ENCODE measurements around the gene TMEM52.
"Not testable (repeated sequence)": the region's sequence is repeated elsewhere in the genome, so short reads cannot be mapped to it uniquely, and the experiment has no call there.

Gene TMEM52

DNA sequence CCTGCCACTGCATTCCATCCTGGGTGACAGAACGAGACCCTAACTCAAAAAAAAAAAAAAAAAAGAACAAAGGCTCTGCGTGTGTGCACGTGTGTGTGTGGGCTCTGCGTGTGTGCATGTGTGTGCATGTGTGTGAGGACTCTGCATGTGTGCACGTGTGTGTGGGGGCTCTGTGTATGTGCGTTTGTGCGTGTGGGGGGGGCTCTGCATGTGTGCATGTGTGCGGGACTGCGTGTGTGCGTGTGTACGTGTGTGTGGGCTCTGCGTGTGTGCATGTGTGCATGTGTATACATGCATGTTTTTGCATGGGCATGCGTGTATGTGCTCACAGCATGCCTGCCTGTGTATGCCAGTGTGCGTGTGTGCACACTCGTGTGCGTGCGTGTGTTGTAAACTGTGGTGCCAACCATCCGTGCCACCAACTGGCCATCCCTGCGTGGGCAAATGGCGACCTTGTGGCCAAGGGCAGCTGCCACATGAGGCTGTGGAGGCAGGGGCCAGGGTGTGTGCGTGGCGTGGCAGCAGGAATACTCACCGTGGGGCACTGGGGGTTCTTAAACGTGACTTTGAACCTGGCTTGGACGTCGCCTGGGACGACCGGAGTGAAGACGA is 26.8 kb upstream of the TMEM52 start:
- no peak for DNase-seq (ENCODE audit: low read depth)

DNA sequence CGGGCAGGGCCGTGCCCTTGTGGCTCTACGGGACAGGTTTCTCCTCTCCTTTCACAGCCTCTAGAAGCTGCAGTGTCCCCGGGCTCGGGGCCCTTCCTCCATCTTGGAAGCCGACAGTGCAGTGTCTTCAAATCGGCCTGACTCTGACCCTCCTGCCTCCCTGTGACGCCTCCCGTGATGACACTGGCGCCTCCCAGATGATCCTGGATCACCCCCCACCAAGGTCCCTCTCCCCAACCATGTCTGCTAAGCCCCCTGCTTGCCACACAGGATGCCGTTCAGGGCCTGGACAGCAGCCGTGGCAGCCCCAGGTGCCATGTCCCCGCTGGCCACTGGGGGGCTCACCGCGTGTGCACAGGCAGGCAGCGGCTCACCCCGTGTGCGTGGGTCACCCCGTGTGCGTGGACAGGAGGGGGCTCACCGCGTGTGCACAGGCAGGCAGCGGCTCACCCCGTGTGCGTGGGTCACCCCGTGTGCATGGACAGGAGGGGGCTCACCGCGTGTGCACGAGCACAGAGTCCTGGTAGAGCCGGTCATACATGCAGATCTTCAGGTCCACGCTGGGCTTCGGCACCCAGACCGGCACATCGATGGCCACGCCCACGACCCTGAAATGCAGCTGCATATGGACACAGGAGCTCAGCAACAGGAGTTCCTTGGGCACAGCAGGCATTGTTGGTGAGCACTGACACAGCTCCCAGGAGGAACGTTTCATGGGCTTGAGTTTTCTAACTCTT is 24.9 kb upstream of the TMEM52 start:
- DNase-seq (ENCODE audit: low read depth), result no peak

DNA sequence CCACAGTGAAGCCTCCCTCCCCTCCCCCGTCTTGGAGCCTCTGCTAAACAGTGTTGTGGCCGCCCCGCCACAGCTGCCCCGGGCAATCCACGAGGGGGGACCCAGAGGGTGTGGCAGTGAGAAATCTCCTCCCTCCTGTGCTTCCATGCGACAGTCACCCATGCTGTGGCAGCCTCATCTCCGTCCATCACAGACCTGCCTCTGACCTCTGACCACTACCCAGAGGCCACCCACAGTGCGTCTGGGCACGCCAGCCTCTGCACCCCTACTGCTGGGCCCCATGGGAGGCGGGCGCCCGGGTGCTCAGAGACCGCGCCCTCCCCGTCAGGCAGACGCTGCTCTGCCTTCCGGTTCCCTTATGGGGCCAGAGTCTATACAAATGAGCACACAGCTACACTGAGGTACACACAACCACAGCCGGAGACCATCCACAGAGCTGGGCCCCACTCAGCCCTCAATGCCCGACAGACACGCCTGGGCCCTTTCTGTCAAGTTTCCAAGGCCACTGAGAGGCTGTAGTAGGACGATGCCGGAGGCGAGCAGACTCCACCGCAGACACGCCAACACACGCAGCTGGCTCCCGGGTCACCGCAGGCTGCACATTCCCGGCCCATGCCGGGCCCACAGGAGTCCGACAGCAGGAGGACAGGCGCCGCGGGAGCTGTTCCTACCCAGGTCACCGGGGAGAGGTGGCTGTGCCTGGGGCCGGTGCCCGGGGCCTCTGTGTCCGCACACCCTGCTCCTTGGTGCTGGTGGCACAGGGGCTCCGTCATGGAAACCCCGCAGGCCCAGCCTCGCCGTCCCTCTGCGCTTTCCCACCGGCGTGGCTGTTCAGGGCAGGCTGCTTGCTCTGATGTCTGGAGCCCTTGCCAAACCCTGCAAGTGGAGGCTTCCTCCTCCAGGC is 23.9 kb upstream of the TMEM52 start:
- DNase-seq (ENCODE audit: low read depth), result no peak

DNA sequence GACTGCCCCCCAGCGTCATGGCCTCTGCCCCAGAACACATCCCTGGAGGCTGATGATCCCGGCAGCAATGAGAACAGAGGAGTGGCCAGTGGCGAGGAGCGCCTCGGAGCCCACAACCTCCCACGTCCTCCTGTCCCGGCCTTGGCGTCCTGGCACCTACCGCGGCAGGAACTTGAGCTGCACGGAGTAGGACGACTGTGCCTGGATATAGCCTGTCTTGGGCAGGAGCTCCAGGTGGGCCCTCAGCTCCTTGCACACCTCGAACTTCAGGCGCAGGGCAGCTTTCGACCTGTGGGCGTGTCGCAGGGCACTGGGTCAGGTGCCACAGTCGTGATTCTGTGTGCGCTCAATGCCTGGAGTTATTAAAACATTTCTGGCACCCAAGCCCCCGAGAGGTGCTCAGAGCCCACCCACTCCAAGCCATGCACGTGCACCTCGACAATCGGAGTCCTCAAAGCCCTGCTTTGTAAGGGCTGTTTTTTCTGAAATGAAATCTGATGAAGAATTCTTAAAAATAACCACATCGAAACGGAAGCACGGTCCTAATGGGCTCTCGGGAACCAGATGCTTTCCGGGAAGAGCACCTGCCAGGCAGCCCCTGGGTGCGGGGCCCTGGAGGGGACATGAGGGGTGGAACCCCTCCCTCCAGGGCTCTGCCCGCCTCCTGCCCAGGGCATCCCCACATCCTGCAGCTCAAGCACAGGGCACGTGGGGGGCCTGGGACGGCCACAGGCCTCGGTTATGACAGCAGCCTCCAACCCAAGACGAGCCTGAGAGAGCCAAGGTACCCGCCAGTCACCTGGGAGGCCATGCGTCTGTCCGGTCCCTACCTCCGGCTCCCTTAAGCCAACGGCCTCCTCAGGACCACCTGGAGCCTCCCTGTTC is 23.0 kb upstream of the TMEM52 start:
- no peak for DNase-seq (ENCODE audit: low read depth)

DNA sequence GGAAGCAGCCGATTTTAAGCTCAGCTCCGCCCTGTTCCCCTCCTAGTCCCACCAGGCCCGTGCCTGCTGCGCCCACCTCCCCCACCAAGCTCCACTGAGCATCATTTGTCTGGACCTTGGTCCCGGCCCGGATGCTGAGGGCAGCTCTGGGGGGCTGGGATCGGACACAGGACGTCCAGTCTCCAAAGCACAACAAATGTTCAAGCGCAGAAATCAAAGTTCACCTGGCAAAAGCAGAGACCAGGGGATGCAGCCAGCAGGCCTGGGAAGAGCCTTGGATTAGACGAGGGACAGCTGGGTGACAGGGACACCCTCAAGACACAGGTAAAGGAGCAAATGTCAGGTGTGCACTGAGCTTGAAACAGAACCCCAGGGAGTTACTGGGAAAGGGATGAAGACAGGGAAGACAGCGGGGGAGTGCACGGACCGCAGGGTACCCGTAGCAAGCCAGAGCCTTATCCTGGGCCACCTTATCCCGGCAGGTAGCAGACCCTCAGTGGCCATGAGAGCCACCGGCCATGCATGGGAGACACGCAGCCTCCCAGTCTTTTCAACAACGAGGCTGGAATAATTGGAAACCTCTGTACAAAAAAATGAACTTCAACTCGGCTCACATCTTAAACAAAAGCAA is 22.2 kb upstream of the TMEM52 start:
- no peak for DNase-seq (ENCODE audit: low read depth)

DNA sequence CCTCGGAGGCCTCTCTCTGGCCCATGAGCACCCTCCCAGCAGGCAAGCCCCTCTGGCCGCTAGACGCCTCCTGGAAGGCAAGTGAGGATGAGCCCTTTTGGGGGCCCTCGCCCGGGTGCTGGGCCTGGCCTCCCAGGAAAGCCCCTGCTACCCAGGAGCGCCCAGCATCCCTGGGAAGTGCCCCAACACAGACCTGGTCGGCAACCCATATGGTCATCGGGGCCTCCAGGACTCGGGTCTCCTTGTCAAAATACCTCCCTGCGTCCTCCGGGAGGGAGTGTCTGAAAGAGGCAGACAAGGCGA is 21.0 kb upstream of the TMEM52 start:
- no peak for DNase-seq (ENCODE audit: low read depth)

DNA sequence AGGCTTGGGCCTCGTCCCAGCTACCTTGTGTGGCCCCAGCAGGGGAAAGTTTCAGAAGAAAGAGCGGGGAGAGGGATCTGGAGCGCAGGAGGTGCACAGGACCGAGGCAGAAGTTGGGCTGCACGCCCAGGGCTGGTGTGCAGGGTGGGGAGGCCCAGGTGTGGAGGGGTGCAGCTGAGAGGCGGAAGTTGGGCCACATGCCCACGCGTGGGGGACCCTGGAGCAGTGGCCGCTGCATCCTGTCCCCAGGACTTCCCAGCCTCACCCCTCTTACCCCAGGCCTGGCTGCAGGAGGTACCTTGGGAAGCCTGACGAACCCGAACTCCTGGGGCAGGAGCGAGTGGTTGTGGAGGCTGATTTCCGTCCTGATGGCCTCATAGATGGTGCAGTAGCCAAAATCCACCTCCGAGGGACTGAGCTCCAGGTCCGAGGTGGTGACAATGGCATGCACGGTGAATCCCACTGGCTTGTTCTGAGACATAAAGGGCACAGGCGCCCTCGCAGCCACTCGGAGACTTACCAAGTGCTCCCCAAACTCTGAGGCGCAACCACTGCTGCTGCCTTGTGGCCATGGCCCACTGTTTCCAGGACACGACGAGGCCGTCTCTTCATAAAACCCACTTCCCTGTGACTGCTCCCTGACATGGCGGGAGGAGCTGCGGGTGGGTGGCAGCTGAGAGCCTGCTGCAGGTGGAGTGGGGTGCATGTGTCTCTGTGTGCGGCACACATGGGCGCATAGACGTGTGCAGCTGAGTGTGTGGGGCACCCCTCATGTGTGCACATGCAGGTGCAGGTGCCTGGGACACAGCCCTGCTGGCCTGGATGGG is 20.4 kb upstream of the TMEM52 start:
- DNase-seq (ENCODE audit: low read depth), result no peak

DNA sequence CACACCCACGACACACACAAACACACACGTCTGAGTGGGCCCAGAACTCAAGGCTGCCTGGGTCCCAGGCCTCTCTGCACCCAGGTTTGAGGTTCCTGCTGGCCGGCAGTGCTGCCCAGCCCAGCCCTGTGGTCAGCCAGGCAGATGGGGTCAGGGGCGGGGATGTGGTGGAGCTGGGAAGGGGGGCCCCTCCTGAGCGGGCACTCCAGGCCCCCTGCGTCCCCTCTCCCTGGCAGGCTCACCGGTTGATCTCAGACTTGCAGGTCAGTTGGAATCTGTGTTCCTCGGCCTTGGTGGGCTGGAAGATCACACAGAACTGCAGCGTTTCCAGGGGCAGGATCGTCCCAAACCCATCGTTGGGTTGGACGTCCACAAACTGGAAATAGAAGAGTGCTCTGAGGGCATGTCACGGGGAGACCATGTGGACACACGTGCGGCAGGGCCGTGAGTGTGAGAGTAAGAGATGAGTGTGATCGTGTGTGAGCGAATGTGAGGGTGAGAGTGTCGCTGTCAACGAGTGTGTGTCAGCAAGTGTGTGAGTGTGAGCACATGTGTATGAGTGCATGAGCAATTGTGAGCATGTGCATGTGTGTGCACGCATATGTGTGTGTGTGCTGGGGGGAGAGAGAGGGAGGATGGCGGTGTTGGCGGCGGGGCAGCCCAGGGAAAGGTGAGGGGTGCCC is 19.7 kb upstream of the TMEM52 start:
- DNase-seq (ENCODE audit: low read depth), result no peak

DNA sequence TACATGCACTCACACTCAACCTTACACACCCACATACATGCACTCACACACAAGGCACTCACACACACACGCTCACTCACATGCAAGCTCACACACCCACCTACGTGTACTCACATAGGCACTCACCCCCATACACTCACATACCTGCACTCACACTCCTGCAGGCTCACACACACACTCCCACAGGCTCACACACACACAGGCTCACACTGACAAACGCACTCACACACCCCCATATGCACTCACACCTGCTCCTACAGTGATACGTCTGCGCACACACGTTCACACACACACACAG is 19.1 kb upstream of the TMEM52 start:
- DNase-seq (ENCODE audit: low read depth), result no peak

DNA sequence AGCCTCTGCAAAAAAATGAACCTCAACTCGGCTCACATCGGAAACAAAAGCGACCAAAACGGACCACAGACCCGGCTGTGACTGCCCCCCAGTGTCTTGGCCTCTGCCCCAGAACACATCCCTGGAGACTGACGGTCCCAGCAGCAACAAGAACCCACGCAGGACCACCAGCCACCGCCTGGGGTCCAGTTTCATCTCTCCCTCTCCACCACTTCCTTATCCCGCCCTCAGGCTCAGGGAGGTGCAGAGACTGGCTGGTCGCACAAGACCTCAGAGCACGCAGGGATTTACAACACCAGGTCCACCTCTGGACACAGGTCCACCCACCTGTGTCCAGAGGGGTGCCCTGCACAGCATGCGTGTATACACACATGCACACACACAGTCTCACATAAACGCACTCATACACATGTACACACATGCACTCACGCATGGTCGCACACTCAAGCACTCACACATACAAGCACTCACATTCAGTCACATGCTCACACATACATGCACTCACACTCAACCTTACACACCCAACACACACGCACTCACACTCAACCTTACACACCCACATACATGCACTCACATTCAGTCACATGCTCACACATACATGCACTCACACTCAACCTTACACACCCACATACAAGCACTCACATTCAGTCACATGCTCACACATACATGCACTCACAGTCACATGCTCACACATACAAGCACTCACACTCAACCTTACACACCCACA is 18.6 kb upstream of the TMEM52 start:
- no peak for DNase-seq (ENCODE audit: low read depth)

DNA sequence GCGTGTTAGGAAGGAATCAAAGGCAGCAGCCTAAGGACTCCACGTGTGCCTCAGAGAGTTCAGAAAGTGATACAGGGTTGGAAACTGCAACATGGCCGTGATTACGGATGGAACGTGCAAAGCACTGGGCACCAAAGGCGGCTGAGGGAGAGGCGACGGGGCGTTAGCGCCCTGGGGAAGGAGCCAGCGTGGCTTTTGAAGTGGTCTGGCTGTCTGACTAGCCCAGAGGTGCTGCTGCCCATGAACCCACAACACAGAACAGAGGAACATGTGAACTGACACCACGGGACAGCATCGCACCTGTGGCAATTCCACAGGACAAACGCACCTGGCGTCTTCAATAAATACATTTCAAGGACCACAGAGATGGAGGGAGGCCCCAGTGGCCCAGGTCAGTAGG is 18.0 kb upstream of the TMEM52 start:
- no peak for DNase-seq (ENCODE audit: low read depth)

DNA sequence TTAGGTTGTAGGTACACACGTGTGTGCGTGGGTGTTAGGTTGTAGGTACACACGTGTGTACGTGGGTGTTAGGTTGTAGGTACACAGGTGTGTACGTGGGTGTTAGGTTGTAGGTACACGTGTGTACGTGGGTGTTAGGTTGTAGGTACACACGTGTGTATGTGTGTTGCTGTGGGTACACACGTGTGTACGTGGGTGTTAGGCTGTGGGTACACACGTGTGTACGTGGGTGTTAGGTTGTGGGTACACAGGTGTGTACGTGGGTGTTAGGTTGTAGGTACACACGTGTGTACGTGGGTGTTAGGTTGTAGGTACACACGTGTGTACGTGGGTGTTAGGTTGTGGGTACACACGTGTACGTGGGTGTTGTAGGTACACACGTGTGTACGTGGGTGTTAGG is 15.8 kb upstream of the TMEM52 start:
- DNase-seq (ENCODE audit: low read depth), result not testable (repeated sequence)

DNA sequence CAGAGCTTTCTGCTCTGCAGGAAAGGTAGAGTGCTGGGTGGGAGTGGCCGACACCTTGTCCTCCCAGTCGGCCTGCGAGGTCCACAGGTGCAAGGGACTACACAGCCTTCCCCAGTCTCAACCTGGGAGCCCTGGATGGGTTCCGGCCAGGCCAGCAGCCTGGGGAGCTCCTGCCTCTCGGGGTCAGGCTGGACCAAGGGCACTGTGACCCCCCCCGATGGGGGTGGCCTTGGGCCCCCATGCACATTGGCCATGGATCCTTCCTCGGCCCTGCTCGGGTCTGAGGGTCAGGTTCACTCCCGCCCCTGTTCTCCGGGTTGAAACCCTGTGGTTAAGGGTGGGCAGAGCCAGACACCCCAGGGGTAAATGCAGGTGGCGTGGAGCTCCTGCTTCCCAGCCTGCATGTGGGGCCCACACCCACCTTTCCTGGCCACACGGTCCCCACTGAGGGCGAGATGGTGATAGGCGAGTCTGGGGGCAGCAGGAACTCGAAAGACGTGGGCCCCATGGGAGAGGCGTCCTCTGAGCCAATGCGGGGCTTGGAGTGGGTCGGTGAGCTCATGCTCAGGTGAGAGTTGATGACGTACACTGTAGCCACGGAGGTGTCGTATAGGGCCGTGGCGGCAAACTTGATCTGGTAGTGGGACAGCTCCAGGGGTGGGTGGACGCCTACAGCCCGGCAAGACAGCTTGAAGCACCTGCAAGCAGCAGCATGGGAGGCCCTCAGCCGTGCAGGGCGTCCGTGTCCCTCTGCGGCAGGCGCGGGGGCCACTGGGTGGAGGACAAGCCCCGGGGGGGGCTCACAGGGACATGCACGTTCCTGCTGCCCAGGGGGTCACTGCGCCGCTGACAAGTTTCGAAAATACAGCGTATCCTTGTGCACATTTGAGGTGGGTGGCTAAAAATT is 10.8 kb upstream of the TMEM52 start:
- no peak for DNase-seq (ENCODE audit: low read depth)

DNA sequence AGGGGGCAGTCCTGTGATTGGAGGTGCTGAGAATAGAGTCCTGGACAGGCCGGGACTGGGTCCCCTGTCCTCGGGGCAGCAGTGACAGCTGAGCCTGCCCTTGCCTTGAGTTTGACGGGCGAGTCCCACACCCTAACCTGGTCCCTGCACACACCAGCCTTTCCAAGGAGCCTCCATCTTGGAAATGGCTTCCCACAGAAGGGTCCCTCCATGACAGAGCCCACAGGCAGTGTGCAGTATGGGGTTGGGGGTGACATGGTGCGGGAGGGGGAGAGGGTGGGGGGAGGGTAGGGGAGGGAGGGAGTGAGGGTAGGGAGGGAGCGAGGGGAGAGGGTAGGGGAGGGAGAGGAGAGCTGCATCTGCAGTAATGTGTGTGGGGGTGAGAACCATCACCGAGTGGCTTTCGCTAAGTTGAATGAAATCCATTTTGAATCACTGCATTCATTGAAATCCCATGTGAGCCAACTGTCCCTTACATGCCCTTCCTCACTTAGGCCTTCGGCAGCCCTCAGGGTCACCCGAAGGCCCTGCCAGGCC is 10.1 kb upstream of the TMEM52 start:
- DNase-seq (ENCODE audit: low read depth), result no peak

DNA sequence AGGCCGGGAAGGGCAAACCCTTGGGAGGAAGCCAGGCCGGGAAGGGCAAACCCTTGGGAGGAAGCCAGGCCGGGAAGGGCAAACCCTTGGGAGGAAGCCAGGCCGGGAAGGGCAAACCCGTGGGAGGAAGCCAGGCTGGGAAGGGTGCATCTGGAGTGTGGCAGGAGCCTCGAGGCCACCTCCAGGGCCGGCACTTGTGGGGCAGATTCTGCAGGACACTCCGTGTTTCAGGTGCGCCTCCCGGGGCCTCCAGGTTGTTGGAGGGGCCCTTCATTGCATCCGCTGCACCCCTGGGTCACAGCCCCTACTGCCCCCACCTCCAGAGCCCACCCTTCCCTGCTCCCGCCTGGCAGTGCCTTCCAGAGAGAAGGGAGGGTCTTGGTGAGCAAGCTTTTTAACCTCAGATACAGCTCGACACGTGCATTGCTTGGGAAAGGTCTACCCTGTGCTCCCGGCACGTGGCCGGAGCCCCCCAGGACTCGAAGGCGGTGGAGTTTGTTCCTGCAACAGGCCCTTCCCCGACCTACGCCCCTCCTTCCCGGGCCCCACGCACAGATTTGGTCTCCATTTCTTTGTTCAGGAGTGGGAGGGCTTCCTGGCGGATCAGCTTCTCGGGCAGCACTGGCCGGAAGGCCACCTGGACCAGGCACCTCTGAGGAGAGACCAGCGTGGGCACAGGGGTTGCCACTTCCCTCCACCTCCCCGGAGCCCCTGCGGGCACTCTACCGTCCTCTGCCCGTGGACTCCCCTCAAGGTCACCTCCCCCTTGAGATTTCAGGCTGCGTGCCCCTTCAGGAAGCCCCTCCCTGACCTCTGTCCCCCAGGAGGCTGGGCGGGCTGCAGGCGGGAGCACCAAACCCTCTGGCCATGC is 9.4 kb upstream of the TMEM52 start:
- DNase-seq (ENCODE audit: low read depth), result no peak

DNA sequence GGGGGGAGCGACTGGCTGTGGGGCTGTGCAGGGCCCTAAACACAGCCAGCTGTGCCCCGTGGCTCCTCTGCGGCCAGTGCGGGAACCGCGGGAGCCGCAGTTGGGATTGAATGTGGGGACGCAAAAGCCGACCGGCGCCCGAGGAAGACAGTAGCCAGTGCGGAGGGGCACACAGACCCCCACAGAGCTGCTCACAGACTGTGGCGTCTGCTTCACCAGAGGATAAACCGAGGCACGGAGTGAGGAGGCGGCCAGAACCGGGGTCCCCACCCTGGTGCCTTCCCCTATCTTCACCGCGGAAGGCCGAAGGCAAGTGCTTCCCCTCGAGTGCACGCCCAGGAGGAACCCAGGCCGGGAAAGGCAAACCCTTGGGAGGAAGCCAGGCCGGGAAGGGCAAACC is 8.7 kb upstream of the TMEM52 start:
- DNase-seq (ENCODE audit: low read depth), result no peak

DNA sequence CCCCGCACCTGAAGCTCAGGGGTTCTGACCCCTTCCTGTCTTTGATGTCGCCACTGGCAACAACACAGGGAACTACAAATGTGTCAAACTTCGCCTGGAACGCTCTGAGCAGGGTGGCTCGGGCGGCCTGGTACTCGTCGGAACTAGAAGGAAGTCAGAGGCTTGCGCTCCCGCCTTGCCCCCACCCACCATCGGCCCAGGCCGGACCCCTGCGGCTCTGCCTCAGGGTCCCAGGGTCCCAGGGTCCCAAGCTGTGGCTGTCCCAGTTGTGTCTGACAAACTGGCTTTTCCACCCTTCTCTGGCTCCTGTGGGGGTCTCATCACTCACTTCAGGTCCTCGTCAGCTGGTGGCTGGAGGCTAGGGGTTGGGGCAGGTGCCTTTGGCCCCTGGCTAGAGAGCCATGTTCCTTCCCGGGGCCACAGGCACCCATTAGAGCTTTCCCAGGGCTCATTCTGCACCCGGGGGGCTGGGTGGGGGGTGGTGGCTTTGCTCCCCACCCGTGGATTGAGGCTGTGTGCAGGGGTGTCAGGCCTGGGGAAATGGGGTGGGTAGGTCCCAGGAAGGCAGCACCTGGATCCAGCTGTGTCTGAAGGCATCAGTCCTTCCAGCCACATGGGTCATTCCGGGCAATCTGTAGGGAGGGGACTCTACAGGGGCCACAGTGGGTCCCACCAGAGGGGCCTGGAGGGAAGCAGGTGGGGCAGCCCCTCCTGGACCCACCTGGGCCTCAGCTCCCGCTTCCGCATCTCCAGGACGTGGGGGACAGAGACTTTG is 8.0 kb upstream of the TMEM52 start:
- DNase-seq (ENCODE audit: low read depth), result no peak

All from GM04504 (cell line).